ENCODE data around the gene PTH1R.

The PTH1R gene

GRCh38 chr3:46850468-46850779 lies 27.1 kb upstream of the PTH1R start:
- no peak for DNase-seq

GRCh38 chr3:46851364-46852333 lies 25.9 kb upstream of the PTH1R start:
- DNase-seq, result no peak

GRCh38 chr3:46852334-46852720 lies 25.2 kb upstream of the PTH1R start:
- no peak for DNase-seq

- no peak for DNase-seq
These were observed 24.6 kb upstream of the PTH1R start for GRCh38 chr3:46852839-46853355.

DNA sequence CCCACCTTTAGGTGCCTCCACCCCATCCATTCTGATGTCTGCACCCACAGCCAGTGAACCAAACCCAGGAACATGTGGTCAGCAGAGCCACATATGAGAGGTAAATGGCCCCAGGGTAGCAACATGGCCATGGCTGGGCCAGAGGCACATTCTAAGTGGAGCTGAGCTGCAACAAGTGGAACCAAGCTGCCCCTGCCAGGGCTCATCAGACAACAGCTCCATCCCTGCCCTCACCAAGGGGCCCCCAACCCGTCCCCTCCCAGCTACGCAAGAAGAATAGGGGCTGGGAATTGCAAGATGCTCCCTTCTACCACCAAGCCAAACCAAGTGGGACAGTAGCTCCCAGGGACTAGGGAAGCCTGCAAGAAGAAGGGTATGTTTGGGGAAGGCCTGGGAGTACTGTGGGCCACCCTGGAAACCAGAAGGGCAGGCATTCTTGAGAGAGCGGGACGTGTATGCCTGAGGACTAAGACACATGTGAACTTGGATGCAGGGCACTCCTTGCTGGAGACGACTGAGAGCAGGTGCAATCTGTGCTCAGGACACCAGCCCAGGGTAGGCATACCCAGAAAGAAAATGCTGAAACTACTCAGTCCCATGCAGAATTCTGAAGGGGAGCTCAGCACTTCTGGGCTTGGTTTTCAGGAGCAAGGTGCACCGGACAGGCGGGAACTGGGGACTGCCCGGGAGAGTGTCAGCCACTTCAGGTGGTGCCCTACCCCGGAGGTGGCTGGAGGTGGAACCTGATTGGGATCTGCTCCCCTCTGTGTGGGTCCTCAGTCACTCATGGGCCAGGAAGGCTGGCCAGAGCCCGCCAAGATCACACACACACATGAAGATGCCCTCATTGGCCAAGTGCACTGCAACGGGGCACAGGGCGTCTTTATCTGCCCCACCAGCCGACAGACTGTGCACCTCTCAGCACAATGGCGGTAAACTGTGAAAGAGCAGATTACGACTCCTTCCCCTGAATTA lies 23.8 kb upstream of the PTH1R start:
- DNase-seq, result no peak

DNA sequence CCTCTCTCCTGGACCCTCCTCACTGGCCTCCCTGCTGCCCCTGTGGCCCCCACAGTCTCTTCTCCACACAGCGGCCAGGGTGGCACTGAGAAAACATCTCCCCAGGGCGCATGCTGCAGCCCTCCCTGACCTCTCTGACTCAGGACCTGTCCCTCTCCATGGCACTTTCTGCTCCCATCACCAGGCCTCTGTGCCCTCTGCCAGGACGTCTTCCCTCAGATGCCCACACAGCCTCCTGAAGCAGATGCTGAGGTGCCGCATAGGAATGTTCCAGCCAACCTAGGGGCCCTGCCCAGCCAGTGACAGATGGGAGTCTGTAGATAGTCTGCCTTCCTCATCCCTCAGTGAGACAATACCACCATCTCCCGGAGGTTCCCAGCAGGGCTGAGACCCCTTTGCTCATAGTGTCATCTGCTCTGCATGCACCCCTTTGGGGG lies 22.9 kb upstream of the PTH1R start:
- no peak for DNase-seq

DNA sequence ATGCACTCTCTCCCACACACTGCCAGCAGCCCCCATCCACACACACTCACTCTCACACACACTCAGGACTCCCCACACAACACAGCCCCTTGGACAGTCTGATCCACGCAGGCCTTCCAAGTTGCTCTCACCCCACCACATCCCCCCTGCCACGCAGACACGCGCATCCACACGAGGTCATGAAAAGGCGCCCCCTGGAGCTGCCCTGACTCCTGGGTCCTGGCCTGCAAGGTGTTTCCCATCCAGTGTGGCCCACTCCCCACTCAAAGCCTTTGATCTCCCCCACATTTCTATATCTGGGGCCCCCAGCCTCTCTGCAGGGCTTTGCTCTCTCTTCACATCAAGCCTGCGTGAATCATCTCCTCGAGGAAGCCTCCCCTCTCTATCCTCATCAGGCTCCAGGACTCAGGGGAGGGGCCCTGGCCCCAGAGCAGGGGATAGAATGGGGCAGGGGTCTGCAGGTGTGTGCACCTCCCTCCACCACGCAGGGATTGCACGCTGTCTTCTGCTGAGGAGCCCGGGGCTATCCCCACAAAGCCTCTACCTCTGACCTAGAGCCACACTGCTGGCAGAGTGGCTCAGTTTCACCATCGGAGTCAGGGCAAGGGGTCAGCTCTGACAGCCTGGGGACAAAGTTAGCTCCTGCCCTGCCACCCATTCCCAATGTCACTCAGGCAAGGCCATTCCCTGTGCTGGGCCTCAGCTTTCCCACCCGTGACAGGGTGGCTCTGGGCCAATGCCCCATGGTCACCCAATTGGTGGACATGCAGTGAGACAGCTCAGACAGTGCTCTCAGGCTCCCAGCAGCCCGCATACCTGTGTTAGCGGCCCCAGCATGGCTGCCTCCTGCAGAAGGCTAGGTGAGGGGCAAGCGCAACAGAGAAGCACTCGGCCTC lies 20.7 kb upstream of the PTH1R start:
- DNase-seq, result no peak

- no peak for DNase-seq
These were observed 19.8 kb upstream of the PTH1R start for GRCh38 chr3:46857485-46858341.

GRCh38 chr3:46858456-46858855 lies 19.1 kb upstream of the PTH1R start:
- DNase-seq, result no peak

DNA sequence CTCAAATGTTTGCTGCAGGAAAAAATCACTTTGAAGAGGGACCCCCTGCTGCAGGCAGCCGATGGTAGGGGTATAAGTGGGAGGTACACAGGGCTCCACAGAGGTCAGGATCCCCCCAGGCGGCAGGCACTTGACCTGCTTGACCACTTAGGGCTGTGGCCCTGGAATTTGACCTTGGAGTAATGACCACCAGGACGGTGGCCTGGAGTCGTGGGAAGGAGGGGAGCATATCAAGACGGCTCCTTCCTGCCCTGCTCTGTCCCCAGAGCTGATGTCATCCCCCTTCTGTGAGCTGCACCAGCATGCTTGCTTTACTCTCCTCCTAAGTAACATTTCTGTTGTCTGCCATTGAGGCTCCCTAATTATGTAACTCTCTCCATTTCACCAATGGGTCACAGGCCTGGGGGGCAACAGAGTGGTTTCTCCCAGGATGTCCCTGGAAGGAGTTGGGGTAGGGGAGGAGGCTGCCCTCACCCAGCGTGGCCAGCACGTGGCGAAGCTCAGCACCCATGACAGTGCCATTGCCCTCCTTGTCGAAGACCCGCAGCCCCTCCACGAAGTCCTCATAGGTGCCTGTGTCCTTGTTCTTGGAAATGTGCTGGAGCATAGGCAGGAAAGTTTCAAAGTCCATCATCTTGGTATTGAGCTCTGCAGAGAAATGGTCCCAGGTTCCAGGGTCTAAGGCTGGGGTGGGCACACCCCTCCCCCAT lies 18.4 kb upstream of the PTH1R start:
- DNase-seq, result no peak

DNA sequence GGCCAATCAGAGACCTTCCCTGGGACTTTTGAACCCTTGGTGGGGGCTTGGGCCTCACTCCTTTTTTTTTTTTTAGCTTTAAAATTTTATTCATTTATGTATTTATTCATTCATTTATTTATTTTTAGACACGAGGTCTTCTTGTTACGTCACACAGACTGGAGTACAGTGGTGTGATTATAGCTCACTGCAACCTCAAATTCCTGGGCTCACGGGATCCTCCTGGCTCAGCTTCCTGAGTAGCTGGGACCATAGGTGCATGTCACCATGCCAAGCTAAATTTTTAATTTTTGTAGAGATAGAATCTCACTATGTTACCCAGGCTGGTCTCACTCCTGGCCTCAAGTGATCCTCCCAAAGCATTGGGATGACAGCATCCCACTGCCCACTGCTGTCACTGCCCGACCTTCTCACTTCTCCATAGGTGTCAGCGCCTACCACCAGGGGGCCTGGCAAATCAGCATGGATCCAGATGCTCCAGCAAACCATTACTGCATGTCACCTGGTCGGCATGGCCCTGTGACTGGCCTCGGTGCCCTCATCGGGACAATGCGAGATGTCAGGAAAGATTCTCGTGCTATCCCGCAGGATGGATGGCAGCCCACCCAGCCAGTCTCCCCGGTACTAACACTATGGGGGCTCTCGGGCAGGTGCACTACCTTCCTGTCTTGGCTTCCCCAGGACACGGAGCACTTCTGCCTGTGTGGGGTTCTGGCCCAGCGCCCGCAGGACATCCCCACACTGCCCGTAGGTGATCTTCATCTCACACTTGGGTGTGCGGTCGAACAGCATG lies 17.3 kb upstream of the PTH1R start:
- no peak for DNase-seq

GRCh38 chr3:46860810-46861604 lies 16.5 kb upstream of the PTH1R start:
- no peak for DNase-seq

- no peak for DNase-seq
These were observed 15.7 kb upstream of the PTH1R start for GRCh38 chr3:46861605-46862368.

DNA sequence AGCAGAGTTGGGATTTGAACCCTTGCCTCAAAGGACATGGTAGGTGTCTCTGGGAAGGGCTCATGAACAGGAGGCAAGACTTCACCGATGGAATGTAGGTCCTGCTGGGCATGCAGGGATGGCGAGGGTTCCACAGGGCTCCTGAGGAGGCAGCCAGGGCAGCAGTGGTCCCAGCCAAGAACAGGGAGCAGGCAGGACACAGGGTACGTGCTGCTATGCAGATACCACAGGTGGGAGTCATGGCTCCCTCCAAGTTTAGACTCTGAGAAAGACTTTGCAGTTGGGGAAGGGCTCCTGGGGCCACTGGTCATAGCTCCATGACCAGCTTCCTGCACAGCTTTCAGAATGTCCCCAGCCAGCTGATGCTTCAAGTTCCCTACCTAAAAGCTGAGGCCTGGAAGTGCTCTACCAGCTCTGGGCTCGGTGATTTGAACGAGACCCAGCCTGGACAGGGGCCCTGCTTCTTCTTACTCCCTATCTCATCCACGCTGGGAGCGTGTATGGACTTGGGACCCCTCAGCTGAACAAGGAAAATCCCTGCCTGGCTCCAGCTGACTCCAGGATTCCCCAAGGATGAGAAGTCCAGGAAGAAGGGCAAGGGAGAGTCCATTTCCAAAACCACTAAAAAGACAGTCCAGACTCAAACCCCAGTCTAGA lies 15.0 kb upstream of the PTH1R start:
- no peak for DNase-seq

DNA sequence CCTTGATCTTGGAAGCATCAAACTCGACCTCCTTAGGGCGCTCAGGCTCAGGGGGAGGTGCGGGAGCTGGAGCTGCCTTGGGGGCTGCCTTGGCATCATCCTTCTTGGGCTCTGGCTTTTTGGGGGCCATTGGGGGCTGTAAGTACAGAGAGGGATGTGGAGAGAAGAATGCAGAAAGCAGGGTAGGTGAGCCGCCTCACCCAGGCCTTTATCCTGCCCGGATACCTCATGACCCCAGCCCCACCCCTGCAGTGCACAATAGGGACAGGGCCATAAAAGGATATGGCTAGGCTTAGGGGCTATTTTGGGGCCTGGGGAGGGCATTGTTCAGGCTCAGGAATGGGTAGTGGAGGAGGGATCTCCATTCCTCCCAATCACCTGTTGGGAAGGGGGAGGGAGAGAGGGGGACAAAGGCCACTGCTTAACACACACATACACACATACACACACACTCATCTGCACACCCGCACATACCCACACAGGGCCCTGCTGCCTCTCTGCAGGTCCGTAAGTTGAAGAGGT lies 14.2 kb upstream of the PTH1R start, which contains the start of gene MYL3:
TSS of gene MYL3 (minus strand) at position 184 of the 522 bp plus-strand sequence. CDS start at position 130, 54 bp downstream.
- no peak for DNase-seq

- DNase-seq, result no peak
These were observed 13.2 kb upstream of the PTH1R start for GRCh38 chr3:46864061-46864881.

Measured in central memory CD4-positive, alpha-beta T cell (primary cell).